ENCODE results near the gene DTL.

DNA sequence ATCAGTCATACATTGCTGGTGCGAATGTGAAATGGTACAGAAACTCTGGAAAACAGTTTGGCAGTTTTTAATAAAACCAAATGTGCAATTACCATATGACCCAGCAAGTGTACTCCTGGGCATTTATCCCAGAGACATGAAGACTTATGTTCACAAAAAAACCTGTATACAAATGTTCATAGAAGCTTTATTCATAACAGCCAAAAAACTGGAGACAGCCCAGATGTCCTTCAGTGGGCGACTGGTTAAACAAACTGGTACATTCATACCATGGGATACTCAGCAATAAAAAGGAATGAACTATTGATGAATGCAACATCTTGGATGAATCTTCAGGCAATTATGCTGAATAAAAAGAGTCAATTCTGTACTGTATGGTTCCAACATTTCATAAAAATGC is 97.8 kb downstream of the DTL start:
- TF ChIP-seq, protein P1, sequence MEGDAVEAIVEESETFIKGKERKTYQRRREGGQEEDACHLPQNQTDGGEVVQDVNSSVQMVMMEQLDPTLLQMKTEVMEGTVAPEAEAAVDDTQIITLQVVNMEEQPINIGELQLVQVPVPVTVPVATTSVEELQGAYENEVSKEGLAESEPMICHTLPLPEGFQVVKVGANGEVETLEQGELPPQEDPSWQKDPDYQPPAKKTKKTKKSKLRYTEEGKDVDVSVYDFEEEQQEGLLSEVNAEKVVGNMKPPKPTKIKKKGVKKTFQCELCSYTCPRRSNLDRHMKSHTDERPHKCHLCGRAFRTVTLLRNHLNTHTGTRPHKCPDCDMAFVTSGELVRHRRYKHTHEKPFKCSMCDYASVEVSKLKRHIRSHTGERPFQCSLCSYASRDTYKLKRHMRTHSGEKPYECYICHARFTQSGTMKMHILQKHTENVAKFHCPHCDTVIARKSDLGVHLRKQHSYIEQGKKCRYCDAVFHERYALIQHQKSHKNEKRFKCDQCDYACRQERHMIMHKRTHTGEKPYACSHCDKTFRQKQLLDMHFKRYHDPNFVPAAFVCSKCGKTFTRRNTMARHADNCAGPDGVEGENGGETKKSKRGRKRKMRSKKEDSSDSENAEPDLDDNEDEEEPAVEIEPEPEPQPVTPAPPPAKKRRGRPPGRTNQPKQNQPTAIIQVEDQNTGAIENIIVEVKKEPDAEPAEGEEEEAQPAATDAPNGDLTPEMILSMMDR (IDR thresholded peaks at IDR 0.05), result no peak
- TF ChIP-seq POLR2A (IDR thresholded peaks at IDR 0.05) (no peak), POLR2AphosphoS5 (IDR thresholded peaks at IDR 0.05) (no peak)

All from stomach (tissue), 4 donors.